Colonic mucosa (tissue), 4 donors: ENCODE data around the gene HAX1. TPM values are rescaled to one million over a fixed set of nuclear protein-coding genes. Genes with fewer than 3 reads are reported as not detected.
"Not testable (repeated sequence)": the region's sequence is repeated elsewhere in the genome, so short reads cannot be mapped to it uniquely, and the experiment has no call there.

Experiments
- DNase-seq: peaks from one replicate; pipeline ENCODE4 v3.0.0-alpha.2; 2020
- H3K27ac ChIP-seq: fragments of 200-600 bp; one replicate; pipeline ENCODE4 v1.8.0; 2021
- H3K27me3 ChIP-seq: fragments of 200-600 bp; one replicate; pipeline ENCODE4 v1.8.0; 2021
- H3K36me3 ChIP-seq: fragments of 200-600 bp; one replicate; pipeline ENCODE4 v1.8.0; 2021
- H3K4me1 ChIP-seq: fragments of 200-600 bp; one replicate; pipeline ENCODE4 v1.8.0; 2021; ENCODE audit warnings: mild to moderate bottlenecking
- H3K4me3 ChIP-seq: fragments of 200-600 bp; one replicate; pipeline ENCODE4 v1.8.0; 2021
- H3K9ac ChIP-seq, 2 donors: one replicate each; pipeline ENCODE4 v1.7.0; 2013; ENCODE audit warnings: control low read depth in 2 of 2, low read depth in 2 of 2, low read length in 2 of 2
- H3K9me3 ChIP-seq: fragments of 200-600 bp; one replicate; pipeline ENCODE4 v1.8.0; 2021
- intact Hi-C: fragments of 100-400 bp; cut with DNase I; formaldehyde crosslinking; loops from one replicate; pipeline ENCODE4 v1.14.1; 2022
- total RNA-seq, 2 donors: library from RNA; stranded (reverse); fragmentation: NEBNext Ultra II Directional in 1 of 2; extraction: Animal tissue kit (Norgen Biotek cat#: 25700) in 1 of 2; gene quantifications; one replicate each; pipeline ENCODE4 v1.2.1, GENCODE V29; 2021
- TF ChIP-seq, protein P1 (sequence below): fragments of 200-600 bp; IDR thresholded peaks from one replicate; pipeline ENCODE4 v1.8.0; 2022; ENCODE audit warnings: antibody characterized with exemption, mild to moderate bottlenecking
- donor health status: healthy.
- donor health status: DM: no; HTN: no; CAD: no.
- donor health status: DM: no; HTN: no; CAD: no.

The HAX1 gene
- total RNA-seq, 2 donors from 2014 or later: 53.4 to 83.6 TPM

- Histone ChIP-seq H3K4me3 (no peak overlapping the region), H3K27ac (no peak overlapping the region), H3K9ac (no peak overlapping the region), H3K27me3 (no peaks in the 10 kb centered on the region), H3K36me3 (no peaks in the 10 kb centered on the region), H3K9me3 (no peaks in the 10 kb centered on the region), H3K4me1 (no peaks in the 10 kb centered on the region)
- DNase-seq: no peak
- intact Hi-C loops: no loop called here
- TF ChIP-seq, protein P1, sequence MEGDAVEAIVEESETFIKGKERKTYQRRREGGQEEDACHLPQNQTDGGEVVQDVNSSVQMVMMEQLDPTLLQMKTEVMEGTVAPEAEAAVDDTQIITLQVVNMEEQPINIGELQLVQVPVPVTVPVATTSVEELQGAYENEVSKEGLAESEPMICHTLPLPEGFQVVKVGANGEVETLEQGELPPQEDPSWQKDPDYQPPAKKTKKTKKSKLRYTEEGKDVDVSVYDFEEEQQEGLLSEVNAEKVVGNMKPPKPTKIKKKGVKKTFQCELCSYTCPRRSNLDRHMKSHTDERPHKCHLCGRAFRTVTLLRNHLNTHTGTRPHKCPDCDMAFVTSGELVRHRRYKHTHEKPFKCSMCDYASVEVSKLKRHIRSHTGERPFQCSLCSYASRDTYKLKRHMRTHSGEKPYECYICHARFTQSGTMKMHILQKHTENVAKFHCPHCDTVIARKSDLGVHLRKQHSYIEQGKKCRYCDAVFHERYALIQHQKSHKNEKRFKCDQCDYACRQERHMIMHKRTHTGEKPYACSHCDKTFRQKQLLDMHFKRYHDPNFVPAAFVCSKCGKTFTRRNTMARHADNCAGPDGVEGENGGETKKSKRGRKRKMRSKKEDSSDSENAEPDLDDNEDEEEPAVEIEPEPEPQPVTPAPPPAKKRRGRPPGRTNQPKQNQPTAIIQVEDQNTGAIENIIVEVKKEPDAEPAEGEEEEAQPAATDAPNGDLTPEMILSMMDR: no peak
These were observed 44.3 kb downstream of the HAX1 start for GRCh38 chr1:154316704-154317103.

- Histone ChIP-seq H3K4me3 (no peak overlapping the region), H3K27me3 (no peaks in the 10 kb centered on the region), H3K36me3 (no peaks in the 10 kb centered on the region), H3K4me1 (no peaks in the 10 kb centered on the region), H3K9ac (no peak overlapping the region), H3K27ac (no peak overlapping the region), H3K9me3 (no peaks in the 10 kb centered on the region)
- intact Hi-C loops: no loop called here
- TF ChIP-seq, protein P1: no peak
- no peak for DNase-seq
These were observed 46.0 kb downstream of the HAX1 start for GRCh38 chr1:154318386-154318785.

DNA sequence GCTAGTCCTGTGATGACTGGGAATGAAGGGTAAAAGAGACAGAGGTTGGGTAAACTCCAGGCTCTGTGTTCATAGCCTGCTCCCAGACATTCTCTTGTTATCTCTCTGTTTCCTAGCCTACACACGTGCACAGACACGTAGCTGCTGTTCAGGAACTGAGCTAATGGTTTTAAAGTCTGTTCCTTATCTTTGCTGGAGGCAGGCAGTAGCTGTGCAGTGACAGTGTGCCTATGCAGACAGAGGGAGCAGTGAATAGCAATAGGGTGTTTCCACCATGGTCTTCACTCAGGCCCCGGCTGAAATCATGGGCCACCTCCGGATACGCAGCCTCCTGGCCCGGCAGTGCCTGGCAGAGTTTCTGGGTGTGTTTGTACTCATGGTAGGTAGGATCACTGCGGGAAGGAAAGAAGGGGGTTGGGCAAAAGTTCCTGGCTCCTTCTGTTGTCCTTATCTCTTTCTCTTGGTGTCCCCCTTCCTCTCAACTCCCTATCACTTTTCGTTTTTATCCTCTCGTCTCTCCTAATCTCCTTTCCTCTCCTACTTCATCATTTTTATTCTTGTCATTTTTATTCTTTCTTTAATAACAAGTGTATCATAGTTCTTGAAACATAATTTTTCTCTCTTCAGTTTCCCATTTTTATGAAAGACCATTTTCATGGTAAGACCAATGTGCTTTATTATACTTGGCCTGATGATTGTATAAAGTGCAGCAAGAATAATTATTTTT lies 48.6 kb downstream of the HAX1 start, which contains the start of gene AQP10:
Gene AQP10, plus strand, starts transcription at position 212 of the 727 bp plus-strand sequence. Its CDS starts 63 bp downstream, at position 275.
- H3K9ac ChIP-seq: no peak within 1 kb of the TSS
- peaks cover 3% of the 10 kb centered on the region for H3K4me1 ChIP-seq
- H3K27me3 ChIP-seq: peaks cover 10% of the 10 kb centered on the region
- intact Hi-C loops: no loop called here
- TF ChIP-seq, protein P1: no peak
- no peak for DNase-seq
- H3K27ac ChIP-seq: no peak within 1 kb of the TSS
- H3K9me3 ChIP-seq: no peaks in the 10 kb centered on the region
- H3K4me3 ChIP-seq: no peak within 1 kb of the TSS
- no peaks in the 10 kb centered on the region for H3K36me3 ChIP-seq

DNA sequence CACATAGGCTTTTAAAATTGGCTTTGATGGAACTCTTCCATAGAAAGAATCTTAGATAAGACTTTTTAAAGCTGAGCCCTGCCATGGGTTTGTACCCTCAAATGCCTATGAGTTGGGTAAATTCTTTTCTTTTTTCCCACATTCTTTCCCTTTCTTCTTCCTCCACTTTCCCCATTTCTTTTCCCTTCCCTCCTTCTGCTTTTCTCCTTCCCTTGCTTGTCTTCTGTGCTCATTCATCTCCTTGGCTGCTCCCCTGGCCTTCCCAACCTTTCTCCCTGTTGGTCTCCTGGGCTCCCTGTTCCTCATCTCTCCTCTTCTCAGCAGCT lies 49.1 kb downstream of the HAX1 start:
- H3K9me3 ChIP-seq, DNase-seq, H3K36me3 ChIP-seq, intact Hi-C loops, H3K9ac ChIP-seq, H3K27ac ChIP-seq, H3K4me1 ChIP-seq, H3K4me3 ChIP-seq: not testable (repeated sequence)
- H3K27me3 ChIP-seq: peaks cover 10% of the 10 kb centered on the region

DNA sequence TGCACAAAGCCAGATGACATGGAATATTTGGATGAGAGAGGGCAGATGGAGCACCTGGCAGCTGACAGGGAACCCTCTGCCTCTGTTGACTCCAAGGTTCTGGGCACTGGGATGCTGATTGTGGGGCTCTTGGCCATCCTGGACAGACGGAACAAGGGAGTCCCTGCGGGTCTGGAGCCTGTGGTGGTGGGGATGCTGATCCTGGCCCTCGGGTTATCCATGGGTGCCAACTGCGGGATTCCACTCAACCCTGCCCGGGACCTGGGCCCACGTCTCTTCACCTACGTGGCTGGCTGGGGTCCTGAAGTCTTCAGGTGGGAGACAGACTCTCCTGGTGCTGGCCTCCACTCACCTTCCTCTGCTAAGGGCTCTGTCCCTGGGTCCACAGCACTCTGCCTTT lies 51.1 kb downstream of the HAX1 start:
- no peak overlapping the region for H3K9ac ChIP-seq
- H3K4me3 ChIP-seq: no peak overlapping the region
- no peaks in the 10 kb centered on the region for H3K36me3 ChIP-seq
- H3K4me1 ChIP-seq: peaks cover 12% of the 10 kb centered on the region
- no peak for DNase-seq
- intact Hi-C loops: no loop called here
- TF ChIP-seq, protein P1: no peak
- peaks cover 10% of the 10 kb centered on the region for H3K27me3 ChIP-seq
- H3K27ac ChIP-seq: no peak overlapping the region
- no peaks in the 10 kb centered on the region for H3K9me3 ChIP-seq

- H3K4me3 ChIP-seq: no peak overlapping the region
- H3K27ac ChIP-seq: no peak overlapping the region
These were observed 51.8 kb downstream of the HAX1 start for GRCh38 chr1:154324241-154324640.

More at GRCh38 chr1:154324241-154324640, 51.8 kb downstream of the HAX1 start:
- Histone ChIP-seq H3K9ac (no peak overlapping the region), H3K9me3 (no peaks in the 10 kb centered on the region), H3K4me1 (peaks cover 12% of the 10 kb centered on the region), H3K36me3 (no peaks in the 10 kb centered on the region), H3K27me3 (peaks cover 10% of the 10 kb centered on the region)
- intact Hi-C loops: no loop called here
- DNase-seq: no peak
- TF ChIP-seq, protein P1: no peak
